ENCODE data around the gene SGSH. TPM values are rescaled to one million over a fixed set of nuclear protein-coding genes. Genes with fewer than 3 reads are reported as not detected.
"Not testable (repeated sequence)": the region's sequence is repeated elsewhere in the genome, so short reads cannot be mapped to it uniquely, and the experiment has no call there.

The SGSH gene
- total RNA-seq, 1 donor from 2014 or later: 29.8 TPM

- intact Hi-C loops (cut with micrococcal nuclease): no loop called here
Measured at GRCh38 chr17:80212962-80213642, 7.0 kb downstream of the SGSH start.

GRCh38 chr17:80212511-80212910 lies 7.6 kb downstream of the SGSH start:
- intact Hi-C loops (cut with micrococcal nuclease): no loop called here

- intact Hi-C loops (cut with micrococcal nuclease): no loop called here
Measured at GRCh38 chr17:80212109-80212508, 8.0 kb downstream of the SGSH start.

- intact Hi-C loops (cut with micrococcal nuclease): no loop called here
Measured at GRCh38 chr17:80210348-80211108, 9.6 kb downstream of the SGSH start.

- intact Hi-C loops (cut with micrococcal nuclease): no loop called here
Measured at GRCh38 chr17:80209765-80210164, 10.4 kb downstream of the SGSH start.

GRCh38 chr17:80208050-80208449 lies 12.1 kb downstream of the SGSH start:
- intact Hi-C loops (cut with micrococcal nuclease): no loop called here

- intact Hi-C loops (cut with micrococcal nuclease): no loop called here
Measured at GRCh38 chr17:80205811-80206210, 14.3 kb downstream of the SGSH start.

- intact Hi-C loops (cut with micrococcal nuclease): no loop called here
Measured at GRCh38 chr17:80204626-80205468, 15.3 kb downstream of the SGSH start.

- intact Hi-C loops (cut with micrococcal nuclease): no loop called here
Measured at GRCh38 chr17:80203471-80203963, 16.6 kb downstream of the SGSH start.

- intact Hi-C loops (cut with micrococcal nuclease): no loop called here
Measured at GRCh38 chr17:80202197-80202596, 17.9 kb downstream of the SGSH start.

- intact Hi-C loops (cut with micrococcal nuclease): no loop called here
Measured at GRCh38 chr17:80201446-80201845, 18.7 kb downstream of the SGSH start.

- intact Hi-C loops (cut with micrococcal nuclease): not testable (repeated sequence)
Measured at GRCh38 chr17:80199295-80199694, 20.8 kb downstream of the SGSH start.

GRCh38 chr17:80198144-80198661 lies 21.9 kb downstream of the SGSH start:
- intact Hi-C loops (cut with micrococcal nuclease): no loop called here

GRCh38 chr17:80196652-80197051 lies 23.5 kb downstream of the SGSH start:
- intact Hi-C loops (cut with micrococcal nuclease): loop anchor here (1.0 to 2.0 kb wide), 3 partner anchors 57 to 379 kb away; no protein-coding TSS in a partner anchor

- intact Hi-C loops (cut with micrococcal nuclease): loop anchor here (1.0 to 2.0 kb wide), 3 partner anchors 57 to 379 kb away; no protein-coding TSS in a partner anchor
Measured at GRCh38 chr17:80195671-80196529, 24.2 kb downstream of the SGSH start.

- intact Hi-C loops (cut with micrococcal nuclease): no loop called here
Measured at GRCh38 chr17:80195141-80195540, 25.0 kb downstream of the SGSH start.

GRCh38 chr17:80191865-80192661 lies 28.1 kb downstream of the SGSH start:
- intact Hi-C loops (cut with micrococcal nuclease): no loop called here

- intact Hi-C loops (cut with micrococcal nuclease): no loop called here
Measured at GRCh38 chr17:80191192-80191591, 28.9 kb downstream of the SGSH start.

GRCh38 chr17:80190716-80191115 lies 29.4 kb downstream of the SGSH start:
- intact Hi-C loops (cut with micrococcal nuclease): no loop called here

- intact Hi-C loops (cut with micrococcal nuclease): no loop called here
Measured at GRCh38 chr17:80189611-80190010, 30.5 kb downstream of the SGSH start.

Measured in T-helper 1 cell treated with Interleukin-12 subunit alpha and Interleukin-12 subunit beta and Interleukin-4 antibody, amounts not matched to agents 30 ng/mL and 1 ng/mL, for 36 hours (primary cell).